Hematopoietic multipotent progenitor cell treated with erythropoietin and hydrocortisone succinate and interleukin-3 and kit ligand, for 4 days (in vitro differentiated cells): ENCODE data around the gene CCT8L2.
"Not testable (repeated sequence)": the region's sequence is repeated elsewhere in the genome, so short reads cannot be mapped to it uniquely, and the experiment has no call there.

Source experiments
- DNase-seq: peaks from one replicate; pipeline ENCODE4 v3.0.0-alpha.2; 2015

The CCT8L2 gene

GRCh38 chr22:16592231-16592630 is 379 bp downstream of the CCT8L2 start:
- DNase-seq, result not testable (repeated sequence)

- not testable (repeated sequence) for DNase-seq
Measured at GRCh38 chr22:16591136-16591535, 1.5 kb downstream of the CCT8L2 start.

GRCh38 chr22:16586991-16587390 is 5.6 kb downstream of the CCT8L2 start:
- no peak for DNase-seq

- DNase-seq, result no peak
Measured at GRCh38 chr22:16586170-16586569, 6.4 kb downstream of the CCT8L2 start.

GRCh38 chr22:16580872-16581271 is 11.7 kb downstream of the CCT8L2 start:
- not testable (repeated sequence) for DNase-seq

- not testable (repeated sequence) for DNase-seq
Measured at GRCh38 chr22:16569240-16569834, 23.3 kb downstream of the CCT8L2 start.

- no peak for DNase-seq
Measured at GRCh38 chr22:16568425-16568758, 24.2 kb downstream of the CCT8L2 start.

GRCh38 chr22:16567617-16568424 is 24.8 kb downstream of the CCT8L2 start:
- not testable (repeated sequence) for DNase-seq

- not testable (repeated sequence) for DNase-seq
Measured at GRCh38 chr22:16566421-16567151, 26.0 kb downstream of the CCT8L2 start.

GRCh38 chr22:16565585-16566420 is 26.8 kb downstream of the CCT8L2 start:
- DNase-seq, result not testable (repeated sequence)

GRCh38 chr22:16564837-16565584 is 27.6 kb downstream of the CCT8L2 start:
- not testable (repeated sequence) for DNase-seq

- DNase-seq, result no peak
Measured at GRCh38 chr22:16563555-16564520, 28.8 kb downstream of the CCT8L2 start.

- DNase-seq, result no peak
Measured at GRCh38 chr22:16562711-16563554, 29.7 kb downstream of the CCT8L2 start.

- not testable (repeated sequence) for DNase-seq
Measured at GRCh38 chr22:16561093-16561658, 31.4 kb downstream of the CCT8L2 start.

GRCh38 chr22:16560651-16561050 is 32.0 kb downstream of the CCT8L2 start:
- DNase-seq, result not testable (repeated sequence)

- not testable (repeated sequence) for DNase-seq
Measured at GRCh38 chr22:16559996-16560395, 32.6 kb downstream of the CCT8L2 start.

GRCh38 chr22:16559056-16559955 is 33.3 kb downstream of the CCT8L2 start:
- no peak for DNase-seq

GRCh38 chr22:16558376-16558945 is 34.1 kb downstream of the CCT8L2 start:
- not testable (repeated sequence) for DNase-seq
